ENCODE data around the gene GALNTL6.
"Not testable (repeated sequence)": the region's sequence is repeated elsewhere in the genome, so short reads cannot be mapped to it uniquely, and the experiment has no call there.

GALNTL6 gene

GRCh38 chr4:172838111-172838510 lies 1024.9 kb downstream of the GALNTL6 start:
- DNase-seq = no peak

- DNase-seq = no peak
These were observed 1025.7 kb downstream of the GALNTL6 start for GRCh38 chr4:172838943-172839342.

- DNase-seq = no peak
These were observed 1029.6 kb downstream of the GALNTL6 start for GRCh38 chr4:172842779-172843178.

GRCh38 chr4:172843192-172843591 lies 1030.0 kb downstream of the GALNTL6 start:
- DNase-seq = no peak

- no peak for DNase-seq
These were observed 1031.4 kb downstream of the GALNTL6 start for GRCh38 chr4:172844556-172844955.

GRCh38 chr4:172845281-172845680 lies 1032.1 kb downstream of the GALNTL6 start:
- DNase-seq = no peak

- no peak for DNase-seq
These were observed 1037.6 kb downstream of the GALNTL6 start for GRCh38 chr4:172850838-172851237.

GRCh38 chr4:172851534-172851933 lies 1038.3 kb downstream of the GALNTL6 start:
- DNase-seq = no peak

- DNase-seq = no peak
These were observed 1043.8 kb downstream of the GALNTL6 start for GRCh38 chr4:172857026-172857425.

GRCh38 chr4:172858731-172859230 lies 1045.6 kb downstream of the GALNTL6 start:
- no peak for DNase-seq

GRCh38 chr4:172865103-172865502 lies 1051.9 kb downstream of the GALNTL6 start:
- DNase-seq = no peak

- DNase-seq = no peak
These were observed 1052.4 kb downstream of the GALNTL6 start for GRCh38 chr4:172865531-172866127.

- no peak for DNase-seq
These were observed 1053.2 kb downstream of the GALNTL6 start for GRCh38 chr4:172866421-172866820.

- DNase-seq = no peak
These were observed 1054.6 kb downstream of the GALNTL6 start for GRCh38 chr4:172867835-172868234.

GRCh38 chr4:172868271-172868670 lies 1055.1 kb downstream of the GALNTL6 start:
- DNase-seq = no peak

GRCh38 chr4:172869621-172870268 lies 1056.5 kb downstream of the GALNTL6 start:
- DNase-seq = no peak

- no peak for DNase-seq
These were observed 1058.2 kb downstream of the GALNTL6 start for GRCh38 chr4:172871381-172871780.

GRCh38 chr4:172874944-172875343 lies 1061.7 kb downstream of the GALNTL6 start:
- no peak for DNase-seq

- no peak for DNase-seq
These were observed 1063.2 kb downstream of the GALNTL6 start for GRCh38 chr4:172876394-172876793.

GRCh38 chr4:172881645-172882044 lies 1068.4 kb downstream of the GALNTL6 start:
- no peak for DNase-seq

GRCh38 chr4:172887358-172887757 lies 1074.2 kb downstream of the GALNTL6 start:
- DNase-seq = not testable (repeated sequence)

- no peak for DNase-seq
These were observed 1074.8 kb downstream of the GALNTL6 start for GRCh38 chr4:172887959-172888358.

- peak in 1 of 2 experiments; percentile 3 for DNase-seq
These were observed 1079.1 kb downstream of the GALNTL6 start for GRCh38 chr4:172892300-172892699.

GRCh38 chr4:172895699-172896098 lies 1082.5 kb downstream of the GALNTL6 start:
- DNase-seq = no peak

GRCh38 chr4:172897046-172897445 lies 1083.8 kb downstream of the GALNTL6 start:
- no peak for DNase-seq
